Skeletal muscle cell (primary cell): ENCODE measurements around the gene CSGALNACT2.
"Not testable (repeated sequence)": the region's sequence is repeated elsewhere in the genome, so short reads cannot be mapped to it uniquely, and the experiment has no call there.

Experiments
- DNase-seq: peaks from one replicate; pipeline ENCODE4 v3.0.0-alpha.2; 2010; ENCODE audit warnings: low read depth
- H3K4me3 ChIP-seq: 2 replicates; pipeline ENCODE4 v1.5.1; 2011; ENCODE audit warnings: low read depth, mild to moderate bottlenecking, control low read depth, low read length, moderate library complexity

The CSGALNACT2 gene

GRCh38 chr10:43135656-43136055, 2.6 kb upstream of the CSGALNACT2 start:
- H3K4me3 ChIP-seq = no peak overlapping the region

GRCh38 chr10:43136432-43136831, 1.8 kb upstream of the CSGALNACT2 start:
- DNase-seq = no peak
- H3K4me3 ChIP-seq = no peak overlapping the region

More at GRCh38 chr10:43135656-43136055, 2.6 kb upstream of the CSGALNACT2 start:
- DNase-seq = no peak

GRCh38 chr10:43136995-43137716, 1.1 kb upstream of the CSGALNACT2 start:
- no peak for DNase-seq
- peak overlapping the region; percentile 93 for H3K4me3 ChIP-seq

GRCh38 chr10:43137717-43138020, 576 bp upstream of the CSGALNACT2 start:
- peak overlapping the region; percentile 93 for H3K4me3 ChIP-seq
- DNase-seq = no peak

GRCh38 chr10:43138757-43139241, 554 bp downstream of the CSGALNACT2 start:
- H3K4me3 ChIP-seq = peak overlapping the region; percentile 93
- DNase-seq = no peak

GRCh38 chr10:43141421-43141820, 3.2 kb downstream of the CSGALNACT2 start:
- no peak overlapping the region for H3K4me3 ChIP-seq
- DNase-seq = no peak

- no peak overlapping the region for H3K4me3 ChIP-seq
- no peak for DNase-seq
Observed at GRCh38 chr10:43145311-43145710, 7.1 kb downstream of the CSGALNACT2 start.

- not testable (repeated sequence) for H3K4me3 ChIP-seq, DNase-seq
Observed at GRCh38 chr10:43145936-43146335, 7.7 kb downstream of the CSGALNACT2 start.

GRCh38 chr10:43151371-43151770, 13.1 kb downstream of the CSGALNACT2 start:
- no peak for DNase-seq
- H3K4me3 ChIP-seq = no peak overlapping the region

- DNase-seq = no peak
- no peak overlapping the region for H3K4me3 ChIP-seq
Observed at GRCh38 chr10:43153901-43154300, 15.7 kb downstream of the CSGALNACT2 start.

GRCh38 chr10:43155221-43155620, 17.0 kb downstream of the CSGALNACT2 start:
- DNase-seq = no peak
- no peak overlapping the region for H3K4me3 ChIP-seq

GRCh38 chr10:43155741-43156140, 17.5 kb downstream of the CSGALNACT2 start:
- no peak for DNase-seq
- no peak overlapping the region for H3K4me3 ChIP-seq

- H3K4me3 ChIP-seq = no peak overlapping the region
Observed at GRCh38 chr10:43156590-43157341, 18.5 kb downstream of the CSGALNACT2 start.

GRCh38 chr10:43158636-43159035, 20.4 kb downstream of the CSGALNACT2 start:
- no peak overlapping the region for H3K4me3 ChIP-seq
- no peak for DNase-seq

More at GRCh38 chr10:43156590-43157341, 18.5 kb downstream of the CSGALNACT2 start:
- no peak for DNase-seq

GRCh38 chr10:43160046-43160920, 22.0 kb downstream of the CSGALNACT2 start:
- no peak overlapping the region for H3K4me3 ChIP-seq
- DNase-seq = peak; percentile 51

GRCh38 chr10:43160921-43161255, 22.6 kb downstream of the CSGALNACT2 start:
- H3K4me3 ChIP-seq = no peak overlapping the region

GRCh38 chr10:43162604-43163003, 24.4 kb downstream of the CSGALNACT2 start:
- no peak overlapping the region for H3K4me3 ChIP-seq
- no peak for DNase-seq

More at GRCh38 chr10:43160921-43161255, 22.6 kb downstream of the CSGALNACT2 start:
- no peak for DNase-seq

GRCh38 chr10:43166207-43166879, 28.1 kb downstream of the CSGALNACT2 start:
- no peak overlapping the region for H3K4me3 ChIP-seq
- DNase-seq = no peak

- no peak for DNase-seq
- no peak overlapping the region for H3K4me3 ChIP-seq
Observed at GRCh38 chr10:43166880-43167497, 28.7 kb downstream of the CSGALNACT2 start.
